ENCODE results near the gene PPP1R14C. TPM values are rescaled to one million over a fixed set of nuclear protein-coding genes. Genes with fewer than 3 reads are reported as not detected.

Gene PPP1R14C
- total RNA-seq, 6 experiments from 2014 or later, result 0.17 TPM; not detected in 5

- Mint-ChIP-seq H3K9me3 (no peaks in the 10 kb centered on the region), H3K4me1 (ENCODE audit: low read depth) (peaks cover 79% of the 10 kb centered on the region), H3K4me3 (no peak overlapping the region), H3K36me3 (ENCODE audit: low read depth) (peaks cover 4% of the 10 kb centered on the region; the same call in 1 of the 2 replicates), H3K27me3 (ENCODE audit: insufficient read depth) (peaks cover 4% of the 10 kb centered on the region; the same call in 1 of the 2 replicates), H3K27ac (no peak overlapping the region; the same call in 1 of the 2 replicates)
- TF ChIP-seq CTCF (IDR thresholded peaks at IDR 0.05), result no peak
- peak; percentile 44 for DNase-seq
Observed at GRCh38 chr6:150252714-150253444, 110.0 kb downstream of the PPP1R14C start.

GRCh38 chr6:150253489-150253888 is 110.6 kb downstream of the PPP1R14C start:
- Mint-ChIP-seq H3K27me3 (ENCODE audit: insufficient read depth) (peaks cover 4% of the 10 kb centered on the region; the same call in 1 of the 2 replicates), H3K4me1 (ENCODE audit: low read depth) (peaks cover 78% of the 10 kb centered on the region), H3K27ac (no peak overlapping the region), H3K9me3 (no peaks in the 10 kb centered on the region), H3K36me3 (ENCODE audit: low read depth) (peaks cover 4% of the 10 kb centered on the region; the same call in 1 of the 2 replicates), H3K4me3 (no peak overlapping the region)
- DNase-seq, result no peak
- TF ChIP-seq CTCF (IDR thresholded peaks at IDR 0.05), result no peak

- Mint-ChIP-seq H3K27ac (no peak overlapping the region), H3K27me3 (ENCODE audit: insufficient read depth) (peaks cover 4% of the 10 kb centered on the region; the same call in 1 of the 2 replicates), H3K9me3 (no peaks in the 10 kb centered on the region), H3K4me1 (ENCODE audit: low read depth) (peaks cover 65% of the 10 kb centered on the region), H3K36me3 (ENCODE audit: low read depth) (peaks cover 4% of the 10 kb centered on the region; the same call in 1 of the 2 replicates), H3K4me3 (no peak overlapping the region)
- no peak for TF ChIP-seq CTCF (IDR thresholded peaks at IDR 0.05)
- no peak for DNase-seq
Observed at GRCh38 chr6:150254770-150255169, 111.9 kb downstream of the PPP1R14C start.

GRCh38 chr6:150255840-150256239 is 113.0 kb downstream of the PPP1R14C start:
- H3K36me3 Mint-ChIP-seq (ENCODE audit: low read depth), result peaks cover 2% of the 10 kb centered on the region; the same call in 1 of the 2 replicates
- H3K4me1 Mint-ChIP-seq (ENCODE audit: low read depth), result peaks cover 57% of the 10 kb centered on the region
- H3K27ac Mint-ChIP-seq, result peak overlapping the region; percentile 76; the same call in 1 of the 2 replicates
- H3K27me3 Mint-ChIP-seq (ENCODE audit: insufficient read depth), result peaks cover 4% of the 10 kb centered on the region; the same call in 1 of the 2 replicates
- no peak overlapping the region for H3K4me3 Mint-ChIP-seq
- TF ChIP-seq CTCF (IDR thresholded peaks at IDR 0.05), result no peak
- H3K9me3 Mint-ChIP-seq, result no peaks in the 10 kb centered on the region
- DNase-seq, result no peak

- H3K9me3 Mint-ChIP-seq, result no peaks in the 10 kb centered on the region
- peaks cover 4% of the 10 kb centered on the region; the same call in 1 of the 2 replicates for H3K27me3 Mint-ChIP-seq (ENCODE audit: insufficient read depth)
- no peaks in the 10 kb centered on the region for H3K36me3 Mint-ChIP-seq (ENCODE audit: low read depth)
- no peak for TF ChIP-seq CTCF (IDR thresholded peaks at IDR 0.05)
- H3K4me1 Mint-ChIP-seq (ENCODE audit: low read depth), result peaks cover 49% of the 10 kb centered on the region
- peak overlapping the region; percentile 76 for H3K27ac Mint-ChIP-seq
- H3K4me3 Mint-ChIP-seq, result peak overlapping the region; percentile 2; the same call in 1 of the 2 replicates
- DNase-seq, result peak; percentile 92
Observed at GRCh38 chr6:150256618-150257272, 113.9 kb downstream of the PPP1R14C start.
